ENCODE results near the gene PICK1. TPM values are rescaled to one million over a fixed set of nuclear protein-coding genes. Genes with fewer than 3 reads are reported as not detected.
A peak's percentile ranks its signal among the peaks of the same experiment; 100 is the strongest.

PICK1 gene
- total RNA-seq = 69.3 to 75.6 TPM (median 74.3 TPM) in 3 replicates

- H3K27me3 Mint-ChIP-seq (ENCODE audit: low read depth) = no peaks in the 10 kb centered on the region
- no peaks in the 10 kb centered on the region for H3K9me3 Mint-ChIP-seq
- H3K4me1 Mint-ChIP-seq = peaks cover 9% of the 10 kb centered on the region
- TF ChIP-seq CTCF (IDR thresholded peaks at IDR 0.05; ENCODE audit: unreplicated experiment) = no peak
- peak; percentile 69 to 84 for DNase-seq (ENCODE audit: low spot score in 2 of 2, unreplicated experiment in 2 of 2)
- peaks cover 20% of the 10 kb centered on the region for H3K36me3 Mint-ChIP-seq
- peak within 1 kb of the TSS; percentile 83 for H3K4me3 Mint-ChIP-seq
- peak within 1 kb of the TSS; percentile 98 for H3K27ac Mint-ChIP-seq
Observed at GRCh38 chr22:38056969-38057891, at the start of gene PICK1. Gene PICK1 (plus strand): TSS chr22:38057404. CDS start chr22:38057810, 406 bp downstream.

- no peak for DNase-seq (ENCODE audit: low spot score in 2 of 2, unreplicated experiment in 2 of 2)
- Mint-ChIP-seq H3K27ac (no peak overlapping the region), H3K4me3 (no peak overlapping the region), H3K4me1 (peaks cover 15% of the 10 kb centered on the region), H3K9me3 (no peaks in the 10 kb centered on the region), H3K36me3 (no peaks in the 10 kb centered on the region), H3K27me3 (ENCODE audit: low read depth) (no peaks in the 10 kb centered on the region)
- no peak for TF ChIP-seq CTCF (IDR thresholded peaks at IDR 0.05; ENCODE audit: unreplicated experiment)
Observed at GRCh38 chr22:38009000-38009806, 48.0 kb upstream of the PICK1 start.

- TF ChIP-seq CTCF (IDR thresholded peaks at IDR 0.05; ENCODE audit: unreplicated experiment) = no peak
- no peaks in the 10 kb centered on the region for H3K9me3 Mint-ChIP-seq
- no peak overlapping the region for H3K27ac Mint-ChIP-seq
- no peaks in the 10 kb centered on the region for H3K36me3 Mint-ChIP-seq
- no peaks in the 10 kb centered on the region for H3K27me3 Mint-ChIP-seq (ENCODE audit: low read depth)
- DNase-seq (ENCODE audit: low spot score in 2 of 2, unreplicated experiment in 2 of 2) = no peak
- peaks cover 15% of the 10 kb centered on the region for H3K4me1 Mint-ChIP-seq
- H3K4me3 Mint-ChIP-seq = no peak overlapping the region
Observed at GRCh38 chr22:38012604-38013072, 44.6 kb upstream of the PICK1 start.

GRCh38 chr22:38014083-38014482 is 43.1 kb upstream of the PICK1 start:
- H3K27me3 Mint-ChIP-seq (ENCODE audit: low read depth) = no peaks in the 10 kb centered on the region
- TF ChIP-seq CTCF (IDR thresholded peaks at IDR 0.05; ENCODE audit: unreplicated experiment) = no peak
- H3K9me3 Mint-ChIP-seq = no peaks in the 10 kb centered on the region
- H3K4me1 Mint-ChIP-seq = peaks cover 12% of the 10 kb centered on the region
- no peak for DNase-seq (ENCODE audit: low spot score in 2 of 2, unreplicated experiment in 2 of 2)
- H3K4me3 Mint-ChIP-seq = no peak overlapping the region
- H3K27ac Mint-ChIP-seq = no peak overlapping the region
- H3K36me3 Mint-ChIP-seq = no peaks in the 10 kb centered on the region

GRCh38 chr22:38016182-38017151 is 40.7 kb upstream of the PICK1 start:
- no peak for TF ChIP-seq CTCF (IDR thresholded peaks at IDR 0.05; ENCODE audit: unreplicated experiment)
- H3K4me1 Mint-ChIP-seq = peaks cover 5% of the 10 kb centered on the region
- no peak overlapping the region for H3K4me3 Mint-ChIP-seq
- H3K27ac Mint-ChIP-seq = no peak overlapping the region
- H3K9me3 Mint-ChIP-seq = no peaks in the 10 kb centered on the region
- H3K36me3 Mint-ChIP-seq = no peaks in the 10 kb centered on the region
- H3K27me3 Mint-ChIP-seq (ENCODE audit: low read depth) = no peaks in the 10 kb centered on the region
- no peak for DNase-seq (ENCODE audit: low spot score in 2 of 2, unreplicated experiment in 2 of 2)

Measured in mesothelial cell of epicardium (in vitro differentiated cells).